HepG2 (cell line): ENCODE data around the gene SLC2A5. TPM values are rescaled to one million over a fixed set of nuclear protein-coding genes. Genes with fewer than 3 reads are reported as not detected.

Experiments used
- ELF3 ChIP-seq: IDR thresholded peaks from 2 replicates; pipeline ENCODE4 v1.6.1; 2016; ENCODE audit warnings: missing genetic modification reagents, missing compliant biosample characterization
- FLYWCH1 ChIP-seq: sonication (generic); formaldehyde crosslinking; IDR thresholded peaks from 2 replicates; pipeline ENCODE4 v1.8.1; 2023; ENCODE audit warnings: mild to moderate bottlenecking, missing genetic modification reagents
- ISL2 ChIP-seq: sonication (generic); formaldehyde crosslinking; IDR thresholded peaks from 2 replicates; pipeline ENCODE4 v1.5.0; 2020; ENCODE audit warnings: missing genetic modification reagents
- KLF9 ChIP-seq: IDR thresholded peaks from 2 replicates; pipeline ENCODE4 v1.6.1; 2016; ENCODE audit warnings: low read depth
- MEIS2 ChIP-seq: sonication (generic); formaldehyde crosslinking; IDR thresholded peaks from 2 replicates; pipeline ENCODE4 v1.9.0; 2021; ENCODE audit warnings: mild to moderate bottlenecking, missing genetic modification reagents
- RERE ChIP-seq: IDR thresholded peaks from 2 replicates; pipeline ENCODE4 v1.6.1; 2016; ENCODE audit warnings: low read depth, missing genetic modification reagents, missing compliant biosample characterization
- REXO4 ChIP-seq: sonication (generic); formaldehyde crosslinking; IDR thresholded peaks from 2 replicates; pipeline ENCODE4 v1.8.0; 2022; ENCODE audit warnings: missing genetic modification reagents, mild to moderate bottlenecking, borderline replicate concordance
- SP5 ChIP-seq: IDR thresholded peaks from 2 replicates; pipeline ENCODE4 v1.6.1; 2016; ENCODE audit warnings: low read depth, borderline replicate concordance
- YY1 ChIP-seq: IDR thresholded peaks from 2 replicates; pipeline ENCODE4 v1.6.1; 2011; ENCODE audit warnings: low read length, low read depth, moderate library complexity, mild to moderate bottlenecking; ENCODE audit not compliant: insufficient read depth, insufficient replicate concordance
- ZFP36L1 ChIP-seq: sonication (generic); formaldehyde crosslinking; IDR thresholded peaks from 2 replicates; pipeline ENCODE4 v1.8.0; 2022; ENCODE audit warnings: mild to moderate bottlenecking, missing genetic modification reagents, moderate library complexity
- ZNF121 ChIP-seq: sonication (generic); formaldehyde crosslinking; IDR thresholded peaks from 2 replicates; pipeline ENCODE4 v1.5.0; 2020; ENCODE audit warnings: mild to moderate bottlenecking, missing genetic modification reagents
- ZNF205 ChIP-seq: IDR thresholded peaks from 2 replicates; pipeline ENCODE4 v1.6.1; 2018; ENCODE audit warnings: missing biosample characterization, missing genetic modification reagents
- ZNF253 ChIP-seq: sonication (generic); formaldehyde crosslinking; IDR thresholded peaks from 2 replicates; pipeline ENCODE4 v1.8.0; 2022; ENCODE audit warnings: mild to moderate bottlenecking, missing genetic modification reagents, borderline replicate concordance
- ZNF569 ChIP-seq: sonication (generic); formaldehyde crosslinking; IDR thresholded peaks from 2 replicates; pipeline ENCODE4 v1.5.0; 2020; ENCODE audit warnings: mild to moderate bottlenecking, missing genetic modification reagents, moderate library complexity, borderline replicate concordance
- polyA plus RNA-seq, 8 experiments: library from polyadenylated mRNA; depleted of rRNA in 3 of 8; stranded (reverse) in 7 of 8; unstranded in 1 of 8; fragments of >200 nt; fragmentation: Illumina TruSeq in 4 of 8; extraction: Trizol in 4 of 8; gene quantifications; 2 replicates each; pipeline versions ENCODE4 v1.2.1 to v1.2.3, GENCODE V29; 2011 to 2016; ENCODE audit warnings: low read depth in 4 of 8, missing spikeins in 1 of 8, mixed read lengths in 1 of 8; ENCODE audit not compliant: insufficient read depth in 1 of 8
- total RNA-seq, 5 experiments: library from RNA; depleted of rRNA; stranded (reverse); fragments of >200 nt; fragmentation: Illumina TruSeq; extraction: Trizol; gene quantifications; 2 replicates each; pipeline ENCODE4 v1.2.3, GENCODE V29; 2016; ENCODE audit warnings: low read depth in 1 of 5
- TF ChIP-seq, protein P1 (sequence below): sonication (generic); formaldehyde crosslinking; IDR thresholded peaks from 2 replicates; pipeline ENCODE4 v1.9.0; 2022; ENCODE audit warnings: low read depth, missing genetic modification reagents

The SLC2A5 gene
- total and polyA plus RNA-seq, 2 of the 13 experiments (the other 11 are each of a cell fraction or from before 2014, with no cell fraction given): 0.04 to 0.54 TPM

DNA sequence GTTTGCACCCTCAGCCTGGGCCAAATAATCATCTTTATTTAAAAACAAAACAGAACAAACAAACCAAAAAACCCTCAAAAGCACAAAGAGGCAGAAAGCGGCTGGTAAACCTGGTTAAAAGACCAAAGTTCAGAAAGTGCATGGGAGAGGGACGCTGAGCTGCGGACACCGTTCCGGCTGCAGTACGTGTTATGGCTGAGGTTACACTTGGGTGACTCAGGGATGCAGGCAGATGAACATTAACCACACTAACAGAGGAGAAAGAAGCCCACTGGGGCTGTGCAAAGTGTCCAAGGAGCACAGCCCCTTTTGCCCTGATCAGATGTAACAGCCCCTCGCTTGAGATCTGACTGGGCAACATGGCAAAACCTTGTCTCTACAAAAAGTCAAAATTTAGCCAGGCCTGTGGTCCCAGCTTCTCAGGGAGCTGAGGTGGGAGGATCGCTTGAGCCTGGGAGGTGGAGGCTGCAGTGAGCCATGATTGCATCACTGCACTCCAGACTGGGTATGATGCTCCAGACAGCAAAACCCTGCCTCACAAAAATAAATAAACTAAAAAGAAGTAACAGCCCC, 31.1 kb upstream of the SLC2A5 start (continued):
- TF ChIP-seq YY1 (no peak), SP5 (CRISPR knock-in tag) (no peak), ISL2 (CRISPR knock-in tag) (no peak), REXO4 (CRISPR knock-in tag) (no peak), ZNF121 (CRISPR knock-in tag) (no peak), MEIS2 (CRISPR knock-in tag) (no peak), FLYWCH1 (no peak), ZNF253 (CRISPR knock-in tag) (no peak), ZNF205 (CRISPR knock-in tag) (no peak), RERE (CRISPR knock-in tag) (no peak), ELF3 (peak; percentile 62), KLF9 (CRISPR knock-in tag) (no peak), ZNF569 (CRISPR knock-in tag) (no peak), ZFP36L1 (CRISPR knock-in tag) (peak; percentile 54; the same call in 1 of the 2 replicates)
- TF ChIP-seq, protein P1, sequence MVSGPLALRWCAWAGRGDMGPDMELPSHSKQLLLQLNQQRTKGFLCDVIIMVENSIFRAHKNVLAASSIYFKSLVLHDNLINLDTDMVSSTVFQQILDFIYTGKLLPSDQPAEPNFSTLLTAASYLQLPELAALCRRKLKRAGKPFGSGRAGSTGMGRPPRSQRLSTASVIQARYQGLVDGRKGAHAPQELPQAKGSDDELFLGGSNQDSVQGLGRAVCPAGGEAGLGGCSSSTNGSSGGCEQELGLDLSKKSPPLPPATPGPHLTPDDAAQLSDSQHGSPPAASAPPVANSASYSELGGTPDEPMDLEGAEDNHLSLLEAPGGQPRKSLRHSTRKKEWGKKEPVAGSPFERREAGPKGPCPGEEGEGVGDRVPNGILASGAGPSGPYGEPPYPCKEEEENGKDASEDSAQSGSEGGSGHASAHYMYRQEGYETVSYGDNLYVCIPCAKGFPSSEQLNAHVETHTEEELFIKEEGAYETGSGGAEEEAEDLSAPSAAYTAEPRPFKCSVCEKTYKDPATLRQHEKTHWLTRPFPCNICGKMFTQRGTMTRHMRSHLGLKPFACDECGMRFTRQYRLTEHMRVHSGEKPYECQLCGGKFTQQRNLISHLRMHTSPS: no peak
